Erythroblast (primary cell): ENCODE data around the gene MMEL1.

Source experiments
- GATA1 ChIP-seq: IDR thresholded peaks from 2 replicates; pipeline ENCODE4 v1.6.1; 2011; ENCODE audit warnings: low read depth, mild to moderate bottlenecking, control low read depth, low read length, moderate library complexity
- POLR2A ChIP-seq: IDR thresholded peaks from 2 replicates; pipeline ENCODE4 v1.6.1; 2011; ENCODE audit warnings: mild to moderate bottlenecking, low read length

GRCh38 chr1:2607641-2608091, 25.1 kb downstream of the MMEL1 start:
- no peak for TF ChIP-seq POLR2A
- no peak for TF ChIP-seq GATA1
